Thoracic aorta (tissue), 2 donors: ENCODE measurements around the gene LRRC30. TPM values are rescaled to one million over a fixed set of nuclear protein-coding genes. Genes with fewer than 3 reads are reported as not detected.
A peak's percentile ranks its signal among the peaks of the same experiment; 100 is the strongest.

ENCODE experiments used
- ATAC-seq: fragments of 150-250 bp; one replicate; pipeline ENCODE4 v1.8.0; 2017; ENCODE audit warnings: low read depth; ENCODE audit not compliant: insufficient number of reproducible peaks, low FRiP score
- DNase-seq: peaks from one replicate; pipeline ENCODE4 v3.0.0-alpha.2; 2020; ENCODE audit warnings: low spot score
- H3K27ac ChIP-seq, 2 donors: fragments of 200-600 bp; sonication (generic); 1 replicate in 1 of 2; 2 replicates in 1 of 2; pipeline ENCODE4 v1.5.1; 2016; ENCODE audit warnings: mild to moderate bottlenecking in 2 of 2, moderate library complexity in 2 of 2
- H3K27me3 ChIP-seq: fragments of 200-600 bp; sonication (generic); replicated peaks from 2 replicates; pipeline ENCODE4 v1.6.0; 2016; ENCODE audit warnings: mild to moderate bottlenecking; ENCODE audit not compliant: insufficient read depth
- H3K36me3 ChIP-seq: fragments of 200-600 bp; sonication (generic); one replicate; pipeline ENCODE4 v1.5.1; 2016
- H3K4me1 ChIP-seq, 2 donors: fragments of 200-600 bp; sonication (generic); 1 replicate in 1 of 2; 2 replicates in 1 of 2; pipeline versions ENCODE4 v1.5.1 to v1.6.0; 2016; ENCODE audit warnings: low read depth in 2 of 2, mild to moderate bottlenecking in 1 of 2; ENCODE audit not compliant: control insufficient read depth in 1 of 2
- H3K4me3 ChIP-seq: fragments of 200-600 bp; sonication (generic); 2 replicates; pipeline ENCODE4 v1.5.1; 2016; ENCODE audit warnings: mild to moderate bottlenecking
- H3K9me3 ChIP-seq: fragments of 200-600 bp; sonication (generic); 2 replicates; pipeline ENCODE4 v1.5.1; 2016
- CTCF ChIP-seq: fragments of 200-600 bp; sonication (generic); IDR thresholded peaks from one replicate; pipeline ENCODE4 v1.5.1; 2019; ENCODE audit warnings: antibody characterized with exemption
- total RNA-seq, 2 donors: library from RNA; depleted of rRNA; stranded (reverse); fragments of >200 nt; gene quantifications; one replicate each; pipeline versions ENCODE4 v1.1.0 to v1.2.3, GENCODE V29; 2016

LRRC30 gene
- total RNA-seq, 2 donors from 2014 or later, result not detected

- Histone ChIP-seq H3K4me3 (no peak overlapping the region), H3K36me3 (no peaks in the 10 kb centered on the region), H3K9me3 (no peaks in the 10 kb centered on the region), H3K27me3 (no peaks in the 10 kb centered on the region), H3K27ac (no peak overlapping the region), H3K4me1 (no peaks in the 10 kb centered on the region)
- no peak for ATAC-seq
- no peak for TF ChIP-seq CTCF
- no peak for DNase-seq
Measured at GRCh38 chr18:7261199-7261598, 30.3 kb downstream of the LRRC30 start.

GRCh38 chr18:7267973-7268372 lies 37.1 kb downstream of the LRRC30 start:
- Histone ChIP-seq H3K4me3 (no peak overlapping the region), H3K27ac (no peak overlapping the region), H3K27me3 (no peaks in the 10 kb centered on the region), H3K4me1 (peaks cover 3 to 5% of the 10 kb centered on the region in 2 donors), H3K36me3 (no peaks in the 10 kb centered on the region), H3K9me3 (no peaks in the 10 kb centered on the region)
- ATAC-seq, result no peak
- TF ChIP-seq CTCF, result no peak
- DNase-seq, result no peak

GRCh38 chr18:7269942-7270341 lies 39.1 kb downstream of the LRRC30 start:
- Histone ChIP-seq H3K27me3 (no peaks in the 10 kb centered on the region), H3K9me3 (no peaks in the 10 kb centered on the region), H3K4me1 (peaks cover 3 to 14% of the 10 kb centered on the region in 2 donors), H3K4me3 (no peak overlapping the region), H3K36me3 (no peaks in the 10 kb centered on the region), H3K27ac (no peak overlapping the region)
- DNase-seq (no peak), ATAC-seq (no peak)
- no peak for TF ChIP-seq CTCF

GRCh38 chr18:7272311-7273049 lies 41.6 kb downstream of the LRRC30 start:
- Histone ChIP-seq H3K27me3 (no peaks in the 10 kb centered on the region), H3K4me3 (peak overlapping the region; percentile 53), H3K27ac (peak overlapping the region in 1 of 2 donors; percentile 32), H3K4me1 (peaks cover 3 to 14% of the 10 kb centered on the region in 2 donors), H3K9me3 (no peaks in the 10 kb centered on the region), H3K36me3 (no peaks in the 10 kb centered on the region)
- DNase-seq, result no peak
- peak; percentile 57 for TF ChIP-seq CTCF
- ATAC-seq, result peak; percentile 75

GRCh38 chr18:7273301-7273921 lies 42.5 kb downstream of the LRRC30 start:
- Histone ChIP-seq H3K27me3 (no peaks in the 10 kb centered on the region), H3K27ac (peak overlapping the region in 1 of 2 donors; percentile 32), H3K36me3 (no peaks in the 10 kb centered on the region), H3K9me3 (no peaks in the 10 kb centered on the region), H3K4me1 (peaks cover 3 to 14% of the 10 kb centered on the region in 2 donors), H3K4me3 (no peak overlapping the region)
- DNase-seq, result peak; percentile 11
- peak; percentile 45 for ATAC-seq
- no peak for TF ChIP-seq CTCF
